ENCODE measurements around the gene KIAA0319L.

- TF ChIP-seq POLR2A (IDR thresholded peaks at IDR 0.05) (no peak), CTCF (IDR thresholded peaks at IDR 0.05) (no peak)
Observed at GRCh38 chr1:35588197-35588910, 31.2 kb upstream of the KIAA0319L start.
